HepG2 (cell line): Measurements from ENCODE around the gene FER1L5. TPM values are rescaled to one million over a fixed set of nuclear protein-coding genes. Genes with fewer than 3 reads are reported as not detected.

ENCODE experiments used
- ATAC-seq: fragments of 200-7000 bp; cut with Tn5 transposase; 3 replicates; pipeline ENCODE4 v1.9.1; 2020; ENCODE audit warnings: mild to moderate bottlenecking, moderate library complexity
- BruUV-seq: library from RNA; stranded (reverse); fragments of 400-500 nt; replicated peaks from 2 replicates; lab custom pipeline; 2021; lab: Mats Ljungman, UMichigan
- CTCF ChIA-PET: fragments of 300-600 bp; formaldehyde crosslinking; extraction: SDS; loops from one replicate; lab custom pipeline; 2021; ENCODE audit warnings: low total read pairs, inconsistent platforms, low intra/inter-chr PET ratio; lab: Yijun Ruan, JAX
- POLR2A ChIA-PET: fragments of 350-600 bp; sonication (Branson Sonifier 250); formaldehyde crosslinking; loops from one replicate; lab custom pipeline; 2020; ENCODE audit warnings: antibody characterized with exemption, inconsistent platforms; lab: Yijun Ruan, JAX
- DNase-seq: peaks from one replicate; pipeline ENCODE4 v3.0.0-alpha.2; 2015; ENCODE audit warnings: low spot score
- FAIRE-seq: peaks from 3 replicates; lab custom pipeline; 2011; peaks lifted over from hg19 to GRCh38; lab: Jason Lieb, UNC
- H2AFZ ChIP-seq: one replicate; pipeline ENCODE4 v1.6.1; 2011; ENCODE audit warnings: low read length, inconsistent platforms
- H3K27ac ChIP-seq: fragments of 300-600 bp; 3 replicates; pipeline ENCODE4 v1.8.0; 2011; ENCODE audit warnings: mixed run types, mild to moderate bottlenecking, mixed read lengths, low read length, inconsistent platforms; ENCODE audit not compliant: insufficient read depth; ENCODE audit errors: extremely low read length
- H3K27me3 ChIP-seq, 2 experiments: fragments of 200-600 bp in 1 of 2; 2 replicates in 1 of 2; 3 replicates in 1 of 2; pipeline versions ENCODE4 v1.6.0 to v1.8.0; 2011; ENCODE audit warnings: low read length in 2 of 2, mild to moderate bottlenecking in 2 of 2, moderate library complexity in 2 of 2, inconsistent platforms in 1 of 2; ENCODE audit not compliant: insufficient read depth in 2 of 2, control insufficient read depth in 1 of 2
- H3K36me3 ChIP-seq, 2 experiments: fragments of 200-600 bp in 1 of 2; replicated peaks in 1 of 2; 2 replicates in 1 of 2; 3 replicates in 1 of 2; pipeline versions ENCODE4 v1.5.1 to v1.8.0; 2011; ENCODE audit warnings: low read length in 2 of 2, inconsistent platforms in 1 of 2; ENCODE audit not compliant: insufficient read depth in 2 of 2, control insufficient read depth in 1 of 2
- H3K4me1 ChIP-seq: 2 replicates; pipeline ENCODE4 v1.5.1; 2012; ENCODE audit warnings: low read length, inconsistent platforms; ENCODE audit not compliant: insufficient read depth
- H3K4me2 ChIP-seq: 2 replicates; pipeline ENCODE4 v1.6.0; 2011; ENCODE audit warnings: low read depth, low read length, inconsistent platforms
- H3K4me3 ChIP-seq, 3 experiments: fragments of 200-600 bp in 1 of 3; sonication (generic), shearing (Covaris generic) in 1 of 3; replicated peaks in 1 of 3; 2 replicates each; pipeline ENCODE4 v1.5.1; 2011 to 2016; ENCODE audit warnings: low read length in 3 of 3, inconsistent platforms in 2 of 3, low read depth in 2 of 3, mild to moderate bottlenecking in 2 of 3, control low read depth in 1 of 3, mixed read lengths in 1 of 3; ENCODE audit not compliant: insufficient read depth in 1 of 3
- H3K79me2 ChIP-seq: one replicate; pipeline ENCODE4 v1.6.1; 2011; ENCODE audit warnings: low read length, inconsistent platforms; ENCODE audit not compliant: insufficient read depth
- H3K9ac ChIP-seq: 2 replicates; pipeline ENCODE4 v1.6.0; 2011; ENCODE audit warnings: mild to moderate bottlenecking, low read depth, low read length, inconsistent platforms; ENCODE audit not compliant: insufficient read depth
- H3K9me3 ChIP-seq: 2 replicates; pipeline ENCODE4 v1.5.1; 2012; ENCODE audit warnings: mild to moderate bottlenecking, low read length
- H4K20me1 ChIP-seq: 2 replicates; pipeline ENCODE4 v1.6.0; 2011; ENCODE audit warnings: inconsistent platforms, mild to moderate bottlenecking, low read length, moderate library complexity; ENCODE audit not compliant: insufficient read depth
- AGO1 ChIP-seq: fragments of 200-400 bp; formaldehyde crosslinking; IDR thresholded peaks from 2 replicates; pipeline ENCODE4 v1.6.1; 2017; ENCODE audit warnings: mild to moderate bottlenecking, low read depth, low read length, moderate library complexity; ENCODE audit not compliant: poor library complexity, severe bottlenecking
- CEBPZ ChIP-seq: IDR thresholded peaks from 2 replicates; pipeline ENCODE4 v1.6.1; 2012; ENCODE audit warnings: low read length, improper control_type of control experiment
- HNF4A ChIP-seq: sonication (generic); formaldehyde crosslinking; IDR thresholded peaks from 2 replicates; pipeline ENCODE4 v1.4.0; 2020; ENCODE audit warnings: missing genetic modification reagents
- IKZF1 ChIP-seq: fragments of 450-650 bp; IDR thresholded peaks from 2 replicates; pipeline ENCODE4 v1.7.1; 2016
- JARID2 ChIP-seq: sonication (generic); formaldehyde crosslinking; IDR thresholded peaks from 2 replicates; pipeline ENCODE4 v1.8.1; 2023; ENCODE audit warnings: missing genetic modification reagents, inconsistent platforms; ENCODE audit not compliant: insufficient replicate concordance
- MAZ ChIP-seq, 2 experiments: sonication (generic) in 1 of 2; formaldehyde crosslinking in 1 of 2; IDR thresholded peaks; 2 replicates each; pipeline versions ENCODE4 v1.5.0 to v1.6.1; 2012 to 2020; ENCODE audit warnings: low read depth in 2 of 2, mild to moderate bottlenecking in 2 of 2, borderline replicate concordance in 1 of 2, improper control_type of control experiment in 1 of 2, low read length in 1 of 2, missing genetic modification reagents in 1 of 2, moderate library complexity in 1 of 2
- MLX ChIP-seq: IDR thresholded peaks from 2 replicates; pipeline ENCODE4 v1.6.1; 2016
- MXD4 ChIP-seq: IDR thresholded peaks from 2 replicates; pipeline ENCODE4 v1.6.1; 2016; ENCODE audit warnings: mild to moderate bottlenecking, missing biosample characterization, missing genetic modification reagents
- NR1H2 ChIP-seq: sonication (generic); formaldehyde crosslinking; IDR thresholded peaks from 2 replicates; pipeline ENCODE4 v1.8.1; 2022; ENCODE audit warnings: low read depth, missing genetic modification reagents, borderline replicate concordance
- RAD21 ChIP-seq: fragments of 450-650 bp; formaldehyde crosslinking; IDR thresholded peaks from 2 replicates; pipeline ENCODE4 v1.5.0; 2020; ENCODE audit warnings: mild to moderate bottlenecking
- SALL1 ChIP-seq: sonication (generic); formaldehyde crosslinking; IDR thresholded peaks from 2 replicates; pipeline ENCODE4 v1.8.0; 2022; ENCODE audit warnings: mild to moderate bottlenecking, missing genetic modification reagents
- ZFP1 ChIP-seq: IDR thresholded peaks from 2 replicates; pipeline ENCODE4 v1.6.1; 2016
- ZFP82 ChIP-seq: sonication (generic); formaldehyde crosslinking; IDR thresholded peaks from 2 replicates; pipeline ENCODE4 v1.5.1; 2020; ENCODE audit warnings: mild to moderate bottlenecking, missing genetic modification reagents, borderline replicate concordance
- ZGPAT ChIP-seq: IDR thresholded peaks from 2 replicates; pipeline ENCODE4 v1.6.1; 2016; ENCODE audit warnings: mild to moderate bottlenecking
- ZNF615 ChIP-seq: sonication (generic); formaldehyde crosslinking; IDR thresholded peaks from 2 replicates; pipeline ENCODE4 v1.5.0; 2020; ENCODE audit warnings: mild to moderate bottlenecking, missing genetic modification reagents, borderline replicate concordance
- WGBS: methylation state at CpG from one replicate; pipeline ENCODE4 v1.1.6; 2017; ENCODE audit warnings: low lambda C conversion rate; 5-methylcytosine and 5-hydroxymethylcytosine counted together
- in situ Hi-C: cut with HindIII; loops from 2 replicates; pipeline ENCODE4 v1.10.0; 2017; ENCODE audit warnings: low pct_unique_long_range_greater_than_20kb; ENCODE audit not compliant: extremely low pct_ligation_motif_present
- intact Hi-C: fragments of 100-400 bp; cut with micrococcal nuclease; formaldehyde crosslinking; loops from one replicate; pipeline ENCODE4 v1.10.0; 2022; ENCODE audit not compliant: unreplicated experiment
- polyA plus RNA-seq, 8 experiments: library from polyadenylated mRNA; depleted of rRNA in 3 of 8; stranded (reverse) in 7 of 8; unstranded in 1 of 8; fragments of >200 nt; fragmentation: Illumina TruSeq in 4 of 8; extraction: Trizol in 4 of 8; gene quantifications; 2 replicates each; pipeline versions ENCODE4 v1.2.1 to v1.2.3, GENCODE V29; 2011 to 2016; ENCODE audit warnings: low read depth in 4 of 8, missing spikeins in 1 of 8, mixed read lengths in 1 of 8; ENCODE audit not compliant: insufficient read depth in 1 of 8
- total RNA-seq, 5 experiments: library from RNA; depleted of rRNA; stranded (reverse); fragments of >200 nt; fragmentation: Illumina TruSeq; extraction: Trizol; gene quantifications; 2 replicates each; pipeline ENCODE4 v1.2.3, GENCODE V29; 2016; ENCODE audit warnings: low read depth in 1 of 5
- TF ChIP-seq, protein P1 (sequence below): sonication (generic); formaldehyde crosslinking; IDR thresholded peaks from 2 replicates; pipeline ENCODE4 v1.5.0; 2020; ENCODE audit warnings: mild to moderate bottlenecking, missing genetic modification reagents, moderate library complexity
- TF ChIP-seq, protein P2 (sequence below): sonication (generic); formaldehyde crosslinking; IDR thresholded peaks from 2 replicates; pipeline ENCODE4 v1.4.0; 2020; ENCODE audit warnings: missing genetic modification reagents, low read depth, mild to moderate bottlenecking, borderline replicate concordance

Gene FER1L5
- total and polyA plus RNA-seq, 2 of the 13 experiments (the other 11 are each of a cell fraction or from before 2014, with no cell fraction given): 0.02 to 0.08 TPM

- Histone ChIP-seq H3K27me3 (no peaks in the 10 kb centered on the region), H3K4me2 (no peak overlapping the region; the same call in 1 of the 2 replicates), H3K36me3 (peaks cover 15 to 54% of the 10 kb centered on the region in 2 experiments), H3K4me1 (peaks cover 15% of the 10 kb centered on the region), H3K4me3 (no peak overlapping the region), H3K79me2 (no peaks in the 10 kb centered on the region), H4K20me1 (no peaks in the 10 kb centered on the region), H3K9ac (no peak overlapping the region), H3K27ac (no peak overlapping the region), H3K9me3 (no peaks in the 10 kb centered on the region), H2AFZ (no peak overlapping the region)
- WGBS: 97% methylated on average over 3 of the region's 3 CpGs
- ATAC-seq (peak; percentile 75), DNase-seq (no peak), FAIRE-seq (no peak)
- intact Hi-C loops: no loop called here
- POLR2A ChIA-PET: no interaction called here
- no TSS peak for BruUV-seq
- in situ Hi-C loops: no loop called here
- CTCF ChIA-PET: no interaction called here
- no peak for TF ChIP-seq ZFP82 (CRISPR knock-in tag)
- no peak for TF ChIP-seq JARID2 (CRISPR knock-in tag)
- TF ChIP-seq MLX: 0 out of 2 replicates have a peak, but pooled peaks have one; percentile 21
- no peak for TF ChIP-seq MAZ (IDR thresholded peaks at IDR 0.05; ENCODE audit: borderline replicate concordance, low read depth, low read length)
- no peak for TF ChIP-seq MAZ (CRISPR knock-in tag; IDR thresholded peaks at IDR 0.05; ENCODE audit: low read depth)
- no peak for TF ChIP-seq ZGPAT (CRISPR knock-in tag)
- TF ChIP-seq, protein P1, sequence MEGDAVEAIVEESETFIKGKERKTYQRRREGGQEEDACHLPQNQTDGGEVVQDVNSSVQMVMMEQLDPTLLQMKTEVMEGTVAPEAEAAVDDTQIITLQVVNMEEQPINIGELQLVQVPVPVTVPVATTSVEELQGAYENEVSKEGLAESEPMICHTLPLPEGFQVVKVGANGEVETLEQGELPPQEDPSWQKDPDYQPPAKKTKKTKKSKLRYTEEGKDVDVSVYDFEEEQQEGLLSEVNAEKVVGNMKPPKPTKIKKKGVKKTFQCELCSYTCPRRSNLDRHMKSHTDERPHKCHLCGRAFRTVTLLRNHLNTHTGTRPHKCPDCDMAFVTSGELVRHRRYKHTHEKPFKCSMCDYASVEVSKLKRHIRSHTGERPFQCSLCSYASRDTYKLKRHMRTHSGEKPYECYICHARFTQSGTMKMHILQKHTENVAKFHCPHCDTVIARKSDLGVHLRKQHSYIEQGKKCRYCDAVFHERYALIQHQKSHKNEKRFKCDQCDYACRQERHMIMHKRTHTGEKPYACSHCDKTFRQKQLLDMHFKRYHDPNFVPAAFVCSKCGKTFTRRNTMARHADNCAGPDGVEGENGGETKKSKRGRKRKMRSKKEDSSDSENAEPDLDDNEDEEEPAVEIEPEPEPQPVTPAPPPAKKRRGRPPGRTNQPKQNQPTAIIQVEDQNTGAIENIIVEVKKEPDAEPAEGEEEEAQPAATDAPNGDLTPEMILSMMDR (CRISPR knock-in tag): peak; percentile 21; the same call in 1 of the 2 replicates
- no peak for TF ChIP-seq SALL1 (CRISPR knock-in tag)
- TF ChIP-seq HNF4A (CRISPR knock-in tag): peak; percentile 28
- TF ChIP-seq AGO1: no peak
- no peak for TF ChIP-seq NR1H2 (CRISPR knock-in tag)
- TF ChIP-seq ZNF615: no peak
- no peak for TF ChIP-seq ZFP1 (CRISPR knock-in tag)
- TF ChIP-seq IKZF1: no peak
- TF ChIP-seq, protein P2, sequence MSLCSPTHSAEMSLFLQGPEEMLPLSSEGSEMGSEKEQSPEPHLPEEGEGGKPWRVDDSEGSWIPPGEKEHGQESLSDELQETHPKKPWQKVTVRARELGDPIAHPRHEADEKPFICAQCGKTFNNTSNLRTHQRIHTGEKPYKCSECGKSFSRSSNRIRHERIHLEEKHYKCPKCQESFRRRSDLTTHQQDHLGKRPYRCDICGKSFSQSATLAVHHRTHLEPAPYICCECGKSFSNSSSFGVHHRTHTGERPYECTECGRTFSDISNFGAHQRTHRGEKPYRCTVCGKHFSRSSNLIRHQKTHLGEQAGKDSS (CRISPR knock-in tag): no peak
- no peak for TF ChIP-seq CEBPZ
- no peak for TF ChIP-seq MXD4
- TF ChIP-seq RAD21 (CRISPR knock-in tag): 0 out of 2 replicates have a peak, but pooled peaks have one; percentile 28
Observed at GRCh38 chr2:96622544-96622943, 20.0 kb upstream of the FER1L5 start.
